ENCODE measurements around the gene NT5C1A.

The NT5C1A gene

DNA sequence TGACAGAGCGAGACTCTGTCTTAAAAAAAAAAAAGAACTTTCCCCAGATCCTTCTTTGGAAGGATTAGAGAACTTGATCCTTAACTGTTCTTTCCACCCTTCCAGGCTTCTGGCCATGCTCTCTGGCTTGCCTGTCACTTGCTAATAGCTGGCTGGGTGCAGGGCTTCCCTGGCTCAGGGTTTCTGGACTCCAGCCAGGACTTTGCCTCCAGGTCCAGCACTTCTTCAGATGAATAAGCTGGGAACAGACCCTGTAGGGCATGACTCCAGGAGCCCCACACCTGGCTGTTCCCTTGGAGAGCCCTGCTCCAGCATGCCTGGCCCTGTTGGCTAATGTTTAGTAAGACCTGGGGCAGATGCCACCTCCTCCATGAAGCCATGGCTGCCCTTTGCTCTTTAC is 3.3 kb upstream of the NT5C1A start:
- TF ChIP-seq MAX (IDR thresholded peaks at IDR 0.05) (no peak), REST (IDR thresholded peaks at IDR 0.05; ENCODE audit: low read depth) (no peak), FOXM1 (IDR thresholded peaks at IDR 0.05; ENCODE audit: borderline replicate concordance, low read depth) (no peak), EGR1 (IDR thresholded peaks at IDR 0.05) (no peak), TEAD4 (IDR thresholded peaks at IDR 0.05) (no peak), CREB1 (IDR thresholded peaks at IDR 0.05; ENCODE audit: low read depth) (no peak), ZBTB7A (IDR thresholded peaks at IDR 0.05; ENCODE audit: low read depth) (no peak), YY1 (IDR thresholded peaks at IDR 0.05; ENCODE audit: low read depth) (no peak), TAF1 (IDR thresholded peaks at IDR 0.05; ENCODE audit: low read depth) (no peak), NFIC (IDR thresholded peaks at IDR 0.05) (no peak), EP300 (IDR thresholded peaks at IDR 0.05; ENCODE audit: borderline replicate concordance) (no peak), TCF12 (IDR thresholded peaks at IDR 0.05; ENCODE audit: low read depth) (no peak), CEBPB (IDR thresholded peaks at IDR 0.05) (no peak), RAD21 (IDR thresholded peaks at IDR 0.05; ENCODE audit: low read depth) (no peak)
- TF ChIP-seq, protein P1, sequence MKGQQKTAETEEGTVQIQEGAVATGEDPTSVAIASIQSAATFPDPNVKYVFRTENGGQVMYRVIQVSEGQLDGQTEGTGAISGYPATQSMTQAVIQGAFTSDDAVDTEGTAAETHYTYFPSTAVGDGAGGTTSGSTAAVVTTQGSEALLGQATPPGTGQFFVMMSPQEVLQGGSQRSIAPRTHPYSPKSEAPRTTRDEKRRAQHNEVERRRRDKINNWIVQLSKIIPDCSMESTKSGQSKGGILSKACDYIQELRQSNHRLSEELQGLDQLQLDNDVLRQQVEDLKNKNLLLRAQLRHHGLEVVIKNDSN (IDR thresholded peaks at IDR 0.05) = no peak

GRCh38 chr1:39673215-39673614 is 1.3 kb upstream of the NT5C1A start:
- TF ChIP-seq ZBTB7A (IDR thresholded peaks at IDR 0.05; ENCODE audit: low read depth) = no peak

DNA sequence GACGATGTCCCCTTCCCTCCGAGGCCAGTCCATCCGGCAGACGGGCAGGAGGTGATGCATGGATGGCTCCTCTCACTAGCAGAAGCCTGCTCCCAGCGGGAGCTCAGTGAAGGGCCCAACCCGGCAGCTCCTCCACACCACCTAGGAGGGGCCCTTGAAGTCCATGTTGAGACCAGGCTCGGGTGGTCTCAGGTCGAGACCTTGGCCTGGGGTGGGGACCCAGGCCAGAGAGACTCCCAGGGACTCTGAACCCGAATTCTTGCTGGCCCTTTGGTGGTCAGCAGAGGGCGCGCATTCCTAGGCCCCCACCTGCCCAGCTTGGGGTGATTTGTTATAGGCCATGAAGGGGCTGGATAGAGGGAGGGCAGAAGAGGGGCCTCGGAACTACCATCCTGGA is 642 bp upstream of the NT5C1A start:
- TF ChIP-seq RAD21 (IDR thresholded peaks at IDR 0.05; ENCODE audit: low read depth) (no peak), EGR1 (IDR thresholded peaks at IDR 0.05) (no peak), REST (IDR thresholded peaks at IDR 0.05; ENCODE audit: low read depth) (no peak), TCF12 (IDR thresholded peaks at IDR 0.05; ENCODE audit: low read depth) (no peak), NFIC (IDR thresholded peaks at IDR 0.05) (no peak), FOXM1 (IDR thresholded peaks at IDR 0.05; ENCODE audit: borderline replicate concordance, low read depth) (no peak), MAX (IDR thresholded peaks at IDR 0.05) (no peak), TAF1 (IDR thresholded peaks at IDR 0.05; ENCODE audit: low read depth) (no peak), ZBTB7A (IDR thresholded peaks at IDR 0.05; ENCODE audit: low read depth) (no peak), CREB1 (IDR thresholded peaks at IDR 0.05; ENCODE audit: low read depth) (no peak), EP300 (IDR thresholded peaks at IDR 0.05; ENCODE audit: borderline replicate concordance) (no peak), YY1 (IDR thresholded peaks at IDR 0.05; ENCODE audit: low read depth) (no peak), TEAD4 (IDR thresholded peaks at IDR 0.05) (no peak), CEBPB (IDR thresholded peaks at IDR 0.05) (no peak)
- TF ChIP-seq, protein P1 (IDR thresholded peaks at IDR 0.05) = no peak

- TF ChIP-seq ZBTB7A (IDR thresholded peaks at IDR 0.05; ENCODE audit: low read depth) = no peak
- no peak for TF ChIP-seq EP300 (IDR thresholded peaks at IDR 0.05; ENCODE audit: borderline replicate concordance)
- no peak for TF ChIP-seq TAF1 (IDR thresholded peaks at IDR 0.05; ENCODE audit: low read depth)
- TF ChIP-seq RAD21 (IDR thresholded peaks at IDR 0.05; ENCODE audit: low read depth) = no peak
- TF ChIP-seq MAX (IDR thresholded peaks at IDR 0.05) = no peak
- no peak for TF ChIP-seq CREB1 (IDR thresholded peaks at IDR 0.05; ENCODE audit: low read depth)
- TF ChIP-seq TEAD4 (IDR thresholded peaks at IDR 0.05) = no peak
- TF ChIP-seq TCF12 (IDR thresholded peaks at IDR 0.05; ENCODE audit: low read depth) = no peak
- TF ChIP-seq REST (IDR thresholded peaks at IDR 0.05; ENCODE audit: low read depth) = no peak
- TF ChIP-seq YY1 (IDR thresholded peaks at IDR 0.05; ENCODE audit: low read depth) = no peak
- TF ChIP-seq FOXM1 (IDR thresholded peaks at IDR 0.05; ENCODE audit: borderline replicate concordance, low read depth) = no peak
- TF ChIP-seq, protein P1 (IDR thresholded peaks at IDR 0.05) = no peak
- no peak for TF ChIP-seq NFIC (IDR thresholded peaks at IDR 0.05)
- TF ChIP-seq EGR1 (IDR thresholded peaks at IDR 0.05) = no peak
- TF ChIP-seq CEBPB (IDR thresholded peaks at IDR 0.05) = no peak
These were observed 494 bp downstream of the NT5C1A start for GRCh38 chr1:39671433-39671792.
